Measurements from ENCODE around the gene SPRED1.
"Not testable (repeated sequence)": the region's sequence is repeated elsewhere in the genome, so short reads cannot be mapped to it uniquely, and the experiment has no call there.

SPRED1 gene

DNA sequence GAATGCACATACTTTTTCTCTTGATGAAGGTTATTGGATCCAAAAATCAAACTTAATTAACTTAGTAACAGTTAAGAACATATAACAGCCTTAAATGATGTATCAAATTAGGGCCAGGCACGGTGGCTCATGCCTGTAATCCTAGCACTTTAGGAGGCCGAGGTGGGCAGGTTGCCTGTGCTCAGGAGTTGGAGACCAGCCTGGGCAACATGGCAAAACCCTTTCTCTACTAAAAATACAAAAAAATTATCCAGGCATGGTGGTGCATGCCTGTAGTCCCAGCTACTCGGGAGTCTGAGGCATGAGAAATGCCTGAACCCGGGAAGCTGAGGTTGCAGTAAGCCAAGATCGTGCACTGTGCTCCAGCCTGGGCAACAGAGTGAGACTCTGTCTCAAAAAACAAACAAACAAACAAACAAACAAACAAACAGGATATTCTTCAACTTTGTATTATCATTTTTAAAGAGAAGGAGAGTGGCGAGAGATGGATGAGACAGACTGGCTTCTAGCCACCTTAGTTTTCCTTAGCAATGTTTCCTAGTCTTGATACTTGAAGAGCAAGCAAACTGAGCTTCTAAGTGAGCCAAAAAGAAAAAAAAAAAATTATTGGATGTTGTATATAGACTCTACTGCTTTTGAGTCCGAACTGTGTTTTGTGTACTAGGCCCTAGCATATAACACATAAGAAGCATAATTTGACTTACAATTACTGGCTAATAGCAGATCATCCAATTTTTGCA lies 13.8 kb downstream of the SPRED1 start:
- TF ChIP-seq CTBP1 (IDR thresholded peaks at IDR 0.05; ENCODE audit: borderline replicate concordance) (no peak), ZNF384 (IDR thresholded peaks at IDR 0.05) (no peak), FOXM1 (IDR thresholded peaks at IDR 0.05; ENCODE audit: borderline replicate concordance) (no peak), FOXA1 (IDR thresholded peaks at IDR 0.05) (no peak)
- no peak for DNase-seq (ENCODE audit: extremely low spot score)
- ChIA-PET CTCF (no interaction called here), POLR2A (no interaction called here)

DNA sequence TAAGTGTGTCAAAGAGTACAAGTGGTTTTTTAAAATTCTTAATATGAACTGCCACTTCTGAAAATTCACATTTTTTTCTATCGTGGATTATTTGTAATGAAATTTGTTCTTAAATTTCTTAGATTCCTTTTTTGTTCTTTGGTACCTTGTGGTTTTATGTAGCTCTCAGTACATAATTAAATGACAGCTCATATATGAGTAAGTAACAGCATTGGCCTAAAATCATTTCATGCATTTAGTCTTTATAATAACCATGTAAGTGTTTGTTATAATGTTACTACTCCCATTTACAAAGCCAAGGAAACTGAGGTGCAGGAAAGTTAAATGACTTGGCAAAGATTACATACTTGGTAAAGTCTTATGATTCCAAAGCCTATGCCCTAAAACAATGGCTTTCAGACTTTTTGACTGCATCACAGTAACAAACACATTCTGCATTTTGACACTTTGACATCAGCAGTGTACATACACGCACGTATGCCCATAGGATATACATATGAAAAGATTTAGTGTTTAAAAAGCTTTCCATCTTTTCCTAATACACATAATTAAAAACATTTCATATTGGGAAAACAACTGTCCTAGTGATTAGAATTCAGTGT lies 14.9 kb downstream of the SPRED1 start:
- TF ChIP-seq, protein P1, sequence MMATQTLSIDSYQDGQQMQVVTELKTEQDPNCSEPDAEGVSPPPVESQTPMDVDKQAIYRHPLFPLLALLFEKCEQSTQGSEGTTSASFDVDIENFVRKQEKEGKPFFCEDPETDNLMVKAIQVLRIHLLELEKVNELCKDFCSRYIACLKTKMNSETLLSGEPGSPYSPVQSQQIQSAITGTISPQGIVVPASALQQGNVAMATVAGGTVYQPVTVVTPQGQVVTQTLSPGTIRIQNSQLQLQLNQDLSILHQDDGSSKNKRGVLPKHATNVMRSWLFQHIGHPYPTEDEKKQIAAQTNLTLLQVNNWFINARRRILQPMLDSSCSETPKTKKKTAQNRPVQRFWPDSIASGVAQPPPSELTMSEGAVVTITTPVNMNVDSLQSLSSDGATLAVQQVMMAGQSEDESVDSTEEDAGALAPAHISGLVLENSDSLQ (IDR thresholded peaks at IDR 0.05) = no peak
- TF ChIP-seq ELF4 (IDR thresholded peaks at IDR 0.05) (no peak), SP1 (IDR thresholded peaks at IDR 0.05) (no peak), LEF1 (IDR thresholded peaks at IDR 0.05; ENCODE audit: borderline replicate concordance) (no peak), FOXK2 (IDR thresholded peaks at IDR 0.05) (no peak), HDGF (IDR thresholded peaks at IDR 0.05; ENCODE audit: borderline replicate concordance) (no peak), BHLHE40 (IDR thresholded peaks at IDR 0.05; ENCODE audit: borderline replicate concordance) (no peak), ARNT (IDR thresholded peaks at IDR 0.05) (no peak), ZNF384 (IDR thresholded peaks at IDR 0.05) (no peak), FOXM1 (IDR thresholded peaks at IDR 0.05; ENCODE audit: borderline replicate concordance) (no peak), SUZ12 (IDR thresholded peaks at IDR 0.05) (no peak), NFRKB (IDR thresholded peaks at IDR 0.05) (no peak), TARDBP (IDR thresholded peaks at IDR 0.05) (no peak)
- ChIA-PET POLR2A (no interaction called here), CTCF (no interaction called here)
- no peak for DNase-seq (ENCODE audit: extremely low spot score)

DNA sequence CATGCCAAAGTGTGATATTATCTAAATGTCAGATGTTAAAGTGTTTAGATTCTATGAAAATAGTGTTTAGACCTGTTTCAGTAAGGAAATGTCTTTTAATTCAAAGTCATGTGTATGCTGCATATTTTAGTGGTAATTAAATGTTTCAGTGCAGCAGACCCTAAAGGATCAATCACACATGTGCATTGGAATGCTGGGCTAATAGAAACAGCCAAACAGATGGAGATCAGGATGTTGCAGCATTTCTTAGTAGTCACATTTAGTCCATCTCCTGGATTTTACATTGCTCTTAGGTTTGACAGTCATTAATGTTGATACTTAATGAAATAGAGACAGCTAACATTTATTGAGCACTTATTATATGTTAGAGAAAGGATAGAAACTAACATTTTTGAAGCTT lies 18.5 kb downstream of the SPRED1 start:
- POLR2A ChIA-PET = no interaction called here
- CTCF ChIA-PET = no interaction called here
- no peak for TF ChIP-seq L3MBTL2 (conservative IDR thresholded peaks at IDR 0.05)
- no peak for TF ChIP-seq ARNT (IDR thresholded peaks at IDR 0.05)
- no peak for TF ChIP-seq LEF1 (IDR thresholded peaks at IDR 0.05; ENCODE audit: borderline replicate concordance)
- TF ChIP-seq TARDBP (IDR thresholded peaks at IDR 0.05) = no peak
- TF ChIP-seq NFRKB (IDR thresholded peaks at IDR 0.05) = no peak
- TF ChIP-seq ZNF384 (IDR thresholded peaks at IDR 0.05) = no peak
- TF ChIP-seq, protein P1 (IDR thresholded peaks at IDR 0.05) = no peak
- TF ChIP-seq CTBP1 (IDR thresholded peaks at IDR 0.05; ENCODE audit: borderline replicate concordance) = no peak
- no peak for TF ChIP-seq BHLHE40 (IDR thresholded peaks at IDR 0.05; ENCODE audit: borderline replicate concordance)
- TF ChIP-seq SP1 (IDR thresholded peaks at IDR 0.05) = no peak
- no peak for TF ChIP-seq FOXA1 (IDR thresholded peaks at IDR 0.05)
- TF ChIP-seq HDGF (IDR thresholded peaks at IDR 0.05; ENCODE audit: borderline replicate concordance) = no peak
- TF ChIP-seq FOXK2 (IDR thresholded peaks at IDR 0.05) = no peak
- TF ChIP-seq ELF4 (IDR thresholded peaks at IDR 0.05) = no peak
- no peak for TF ChIP-seq FOXM1 (IDR thresholded peaks at IDR 0.05; ENCODE audit: borderline replicate concordance)
- TF ChIP-seq SUZ12 (IDR thresholded peaks at IDR 0.05) = no peak
- no peak for DNase-seq (ENCODE audit: extremely low spot score)

DNA sequence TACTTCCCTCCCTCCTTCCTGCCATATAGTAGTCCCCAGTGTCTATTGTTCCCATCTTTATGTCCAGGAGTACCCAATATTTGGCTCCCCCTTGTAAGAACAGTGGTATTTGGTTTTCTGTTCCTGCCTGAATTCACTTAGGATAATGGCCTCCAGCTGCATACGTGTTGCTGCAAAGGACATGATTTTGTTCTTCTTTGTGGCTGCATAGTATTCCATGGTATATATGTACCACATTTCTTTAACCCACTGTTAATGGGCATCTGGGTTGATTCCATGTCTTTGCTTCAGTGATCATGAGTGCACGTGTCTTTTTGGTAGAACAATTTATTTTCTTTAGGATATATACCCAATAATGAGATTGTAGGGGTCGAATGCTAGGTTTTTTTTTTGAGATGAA lies 19.3 kb downstream of the SPRED1 start:
- TF ChIP-seq LEF1 (IDR thresholded peaks at IDR 0.05; ENCODE audit: borderline replicate concordance) = no peak
- no peak for DNase-seq (ENCODE audit: extremely low spot score)
- ChIA-PET POLR2A (no interaction called here), CTCF (no interaction called here)

DNA sequence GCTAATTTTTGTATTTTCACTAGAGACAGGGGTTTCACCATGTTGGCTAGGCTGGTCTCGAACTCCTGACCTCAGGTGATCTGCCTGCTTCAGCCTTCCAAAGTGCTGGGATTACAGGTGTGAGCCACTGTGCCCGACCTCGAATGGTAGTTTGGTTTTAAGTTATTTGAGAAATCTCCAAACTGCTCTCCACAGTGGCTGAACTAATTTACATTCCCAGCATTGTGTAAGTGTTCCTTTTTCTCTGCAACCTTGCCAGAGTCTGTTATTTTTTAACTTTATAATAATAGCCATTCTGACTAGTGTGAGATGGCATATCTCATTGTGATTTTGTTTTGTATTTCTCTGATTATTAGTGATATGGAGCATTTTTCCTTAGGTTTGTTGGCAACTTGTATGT lies 19.8 kb downstream of the SPRED1 start:
- CTCF ChIA-PET; POLR2A ChIA-PET; DNase-seq (ENCODE audit: extremely low spot score): not testable (repeated sequence)

DNA sequence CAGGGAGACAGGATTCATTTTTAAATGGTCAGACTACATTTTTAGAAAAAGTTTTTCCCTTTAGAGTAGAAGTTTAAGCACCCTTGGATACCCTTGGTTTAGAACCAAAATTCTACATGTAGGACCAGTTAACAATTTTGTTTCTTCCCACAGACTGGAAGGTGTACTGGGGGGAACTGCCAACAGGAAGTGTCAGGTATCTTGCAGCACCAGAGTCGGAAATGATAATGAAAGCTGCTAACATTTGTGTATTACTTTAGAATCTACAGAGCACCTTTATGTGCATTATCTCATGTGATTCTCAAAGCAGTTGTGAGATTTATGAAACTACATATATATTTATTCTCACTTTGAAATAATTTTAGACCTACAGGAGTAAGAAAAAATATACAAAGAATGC lies 21.5 kb downstream of the SPRED1 start:
- CTCF ChIA-PET = no interaction called here

More for the DNA sequence above, 21.5 kb downstream of the SPRED1 start:
- POLR2A ChIA-PET = no interaction called here
- TF ChIP-seq, protein P1 (IDR thresholded peaks at IDR 0.05) = no peak
- no peak for TF ChIP-seq FOXA1 (IDR thresholded peaks at IDR 0.05)
- TF ChIP-seq ELF4 (IDR thresholded peaks at IDR 0.05) = no peak
- TF ChIP-seq TARDBP (IDR thresholded peaks at IDR 0.05) = no peak
- TF ChIP-seq NFRKB (IDR thresholded peaks at IDR 0.05) = no peak
- TF ChIP-seq SP1 (IDR thresholded peaks at IDR 0.05) = no peak
- TF ChIP-seq ARNT (IDR thresholded peaks at IDR 0.05) = no peak
- TF ChIP-seq ZNF384 (IDR thresholded peaks at IDR 0.05) = no peak
- no peak for TF ChIP-seq BHLHE40 (IDR thresholded peaks at IDR 0.05; ENCODE audit: borderline replicate concordance)
- no peak for TF ChIP-seq HDGF (IDR thresholded peaks at IDR 0.05; ENCODE audit: borderline replicate concordance)
- DNase-seq (ENCODE audit: extremely low spot score) = no peak

Measured in HEK293T (cell line).